HepG2 (cell line): ENCODE measurements around the gene TSPAN2.

ENCODE experiments used
- NFKBIZ ChIP-seq: IDR thresholded peaks from 2 replicates; pipeline ENCODE4 v1.6.1; 2018; ENCODE audit warnings: missing genetic modification reagents, missing compliant biosample characterization
- POLR2A ChIP-seq, 2 experiments: IDR thresholded peaks; 2 replicates each; pipeline ENCODE4 v1.6.1; 2011; ENCODE audit warnings: low read depth in 2 of 2, low read length in 2 of 2, mild to moderate bottlenecking in 1 of 2, moderate library complexity in 1 of 2; ENCODE audit not compliant: insufficient read depth in 1 of 2
- SP5 ChIP-seq: IDR thresholded peaks from 2 replicates; pipeline ENCODE4 v1.6.1; 2016; ENCODE audit warnings: low read depth, borderline replicate concordance
- TF ChIP-seq, protein P1 (sequence below): sonication (generic); formaldehyde crosslinking; IDR thresholded peaks from 2 replicates; pipeline ENCODE4 v1.8.0; 2022; ENCODE audit warnings: low read depth, missing genetic modification reagents
- TF ChIP-seq, protein P2 (sequence below): sonication (generic); formaldehyde crosslinking; IDR thresholded peaks from 2 replicates; pipeline ENCODE4 v1.4.0; 2020; ENCODE audit warnings: low read depth, mild to moderate bottlenecking, missing genetic modification reagents

DNA sequence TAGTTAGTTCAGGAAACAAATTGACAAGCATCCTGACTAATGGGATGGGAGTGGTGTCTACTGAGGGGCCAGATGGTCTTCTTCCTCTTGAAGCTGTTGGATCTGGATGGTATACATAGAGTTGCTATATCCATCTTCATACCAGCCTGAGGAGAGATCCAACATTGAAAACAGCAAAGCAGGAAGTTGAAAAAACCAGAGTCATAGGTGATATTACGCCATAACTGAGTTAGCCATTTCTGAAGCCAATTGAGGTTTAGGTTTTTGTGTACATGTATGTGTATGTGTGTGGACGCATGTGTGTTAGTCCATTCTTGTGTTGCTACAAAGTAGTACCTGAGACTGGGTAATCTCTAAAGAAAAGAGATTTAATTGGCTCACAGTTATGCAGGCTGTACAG lies 2.3 kb upstream of the TSPAN2 start:
- TF ChIP-seq, protein P1, sequence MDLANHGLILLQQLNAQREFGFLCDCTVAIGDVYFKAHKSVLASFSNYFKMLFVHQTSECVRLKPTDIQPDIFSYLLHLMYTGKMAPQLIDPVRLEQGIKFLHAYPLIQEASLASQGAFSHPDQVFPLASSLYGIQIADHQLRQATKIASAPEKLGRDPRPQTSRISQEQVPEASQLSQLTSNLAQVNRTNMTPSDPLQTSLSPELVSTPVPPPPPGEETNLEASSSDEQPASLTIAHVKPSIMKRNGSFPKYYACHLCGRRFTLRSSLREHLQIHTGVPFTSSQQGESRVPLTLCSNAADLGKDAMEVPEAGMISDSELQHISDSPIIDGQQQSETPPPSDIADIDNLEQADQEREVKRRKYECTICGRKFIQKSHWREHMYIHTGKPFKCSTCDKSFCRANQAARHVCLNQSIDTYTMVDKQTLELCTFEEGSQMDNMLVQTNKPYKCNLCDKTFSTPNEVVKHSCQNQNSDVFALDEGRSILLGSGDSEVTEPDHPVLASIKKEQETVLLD (CRISPR knock-in tag), result no peak
- TF ChIP-seq POLR2A (IDR thresholded peaks at IDR 0.05; ENCODE audit: insufficient read depth in 1 of 2, low read depth in 2 of 2, low read length in 2 of 2), result no peak
- no peak for TF ChIP-seq SP5 (CRISPR knock-in tag)
- TF ChIP-seq, protein P2, sequence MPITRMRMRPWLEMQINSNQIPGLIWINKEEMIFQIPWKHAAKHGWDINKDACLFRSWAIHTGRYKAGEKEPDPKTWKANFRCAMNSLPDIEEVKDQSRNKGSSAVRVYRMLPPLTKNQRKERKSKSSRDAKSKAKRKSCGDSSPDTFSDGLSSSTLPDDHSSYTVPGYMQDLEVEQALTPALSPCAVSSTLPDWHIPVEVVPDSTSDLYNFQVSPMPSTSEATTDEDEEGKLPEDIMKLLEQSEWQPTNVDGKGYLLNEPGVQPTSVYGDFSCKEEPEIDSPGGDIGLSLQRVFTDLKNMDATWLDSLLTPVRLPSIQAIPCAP (CRISPR knock-in tag), result no peak
- no peak for TF ChIP-seq NFKBIZ (CRISPR knock-in tag)
